Measurements from ENCODE around the gene DUSP10.

- no peak for TF ChIP-seq CTCF (conservative IDR thresholded peaks at IDR 0.05 in 1 of 2, IDR thresholded peaks at IDR 0.05 in 1 of 2; ENCODE audit: low read depth in 1 of 2, low read length in 2 of 2)
- TF ChIP-seq EZH2 (IDR thresholded peaks at IDR 0.05; ENCODE audit: low read length, missing control alignments) = no peak
Observed at GRCh38 chr1:221696718-221697461, 45.0 kb downstream of the DUSP10 start.
